H1 (cell line): ENCODE measurements around the gene SLC7A5. TPM values are rescaled to one million over a fixed set of nuclear protein-coding genes. Genes with fewer than 3 reads are reported as not detected.

Experiments used
- CHD7 ChIP-seq: fragments of 300-600 bp; sonication (generic); IDR thresholded peaks from 2 replicates; pipeline ENCODE4 v1.7.1; 2012; ENCODE audit warnings: low read length, moderate library complexity, mild to moderate bottlenecking, inconsistent platforms; ENCODE audit not compliant: insufficient replicate concordance
- CTBP2 ChIP-seq: IDR thresholded peaks from 2 replicates; pipeline ENCODE4 v1.7.0; 2011; ENCODE audit warnings: borderline replicate concordance, mild to moderate bottlenecking, moderate library complexity, mixed read lengths, low read length; ENCODE audit not compliant: insufficient read depth, insufficient read length
- NRF1 ChIP-seq: IDR thresholded peaks from 2 replicates; pipeline ENCODE4 v1.6.1; 2011; ENCODE audit warnings: mild to moderate bottlenecking, low read depth, low read length, improper control_type of control experiment
- polyA plus RNA-seq, 7 experiments: library from polyadenylated mRNA; depleted of rRNA in 3 of 7; stranded (reverse) in 5 of 7; unstranded in 2 of 7; fragments of >200 nt in 5 of 7; fragments of 200-250 nt in 2 of 7; gene quantifications; 1 replicate in 5 of 7; 2 replicates in 1 of 7; 4 replicates in 1 of 7; pipeline versions ENCODE4 v1.2.1 to v1.2.3, GENCODE V29; 2011 to 2013; ENCODE audit warnings: missing spikeins in 2 of 7, mixed read lengths in 2 of 7
- total RNA-seq: library from RNA; stranded (reverse); fragmentation: NEBNext Ultra II Directional; extraction: Animal tissue kit (Norgen Biotek cat#: 25700); gene quantifications from 2 replicates; pipeline ENCODE4 v1.2.1, GENCODE V29; 2021

Gene SLC7A5
- total and polyA plus RNA-seq, 2 of the 8 experiments (the other 6 are each of a cell fraction or from before 2014, with no cell fraction given): 68.2 to 341 TPM

- TF ChIP-seq CHD7 (no peak), CTBP2 (no peak), NRF1 (no peak)
- TF ChIP-seq, all 59 proteins: peak for 0
These were observed 88.8 kb downstream of the SLC7A5 start (continued) for GRCh38 chr16:87780385-87780989.
